Colonic mucosa (tissue), 4 donors: ENCODE results near the gene SIGLEC9. TPM values are rescaled to one million over a fixed set of nuclear protein-coding genes. Genes with fewer than 3 reads are reported as not detected.
"Not testable (repeated sequence)": the region's sequence is repeated elsewhere in the genome, so short reads cannot be mapped to it uniquely, and the experiment has no call there.

ENCODE experiments used
- DNase-seq: peaks from one replicate; pipeline ENCODE4 v3.0.0-alpha.2; 2020
- H3K27ac ChIP-seq: fragments of 200-600 bp; one replicate; pipeline ENCODE4 v1.8.0; 2021
- H3K27me3 ChIP-seq: fragments of 200-600 bp; one replicate; pipeline ENCODE4 v1.8.0; 2021
- H3K36me3 ChIP-seq: fragments of 200-600 bp; one replicate; pipeline ENCODE4 v1.8.0; 2021
- H3K4me1 ChIP-seq: fragments of 200-600 bp; one replicate; pipeline ENCODE4 v1.8.0; 2021; ENCODE audit warnings: mild to moderate bottlenecking
- H3K4me3 ChIP-seq: fragments of 200-600 bp; one replicate; pipeline ENCODE4 v1.8.0; 2021
- H3K9ac ChIP-seq, 2 donors: one replicate each; pipeline ENCODE4 v1.7.0; 2013; ENCODE audit warnings: control low read depth in 2 of 2, low read depth in 2 of 2, low read length in 2 of 2
- H3K9me3 ChIP-seq: fragments of 200-600 bp; one replicate; pipeline ENCODE4 v1.8.0; 2021
- CTCF ChIP-seq: fragments of 200-600 bp; IDR thresholded peaks from one replicate; pipeline ENCODE4 v1.8.0; 2022; ENCODE audit warnings: antibody characterized with exemption, mild to moderate bottlenecking
- intact Hi-C: fragments of 100-400 bp; cut with DNase I; formaldehyde crosslinking; loops from one replicate; pipeline ENCODE4 v1.14.1; 2022
- total RNA-seq, 2 donors: library from RNA; stranded (reverse); fragmentation: NEBNext Ultra II Directional in 1 of 2; extraction: Animal tissue kit (Norgen Biotek cat#: 25700) in 1 of 2; gene quantifications; one replicate each; pipeline ENCODE4 v1.2.1, GENCODE V29; 2021
- donor health status: healthy.
- donor health status: DM: no; HTN: no; CAD: no.
- donor health status: DM: no; HTN: no; CAD: no.

SIGLEC9 gene
- total RNA-seq, 2 donors from 2014 or later = 0.86 to 1.7 TPM

DNA sequence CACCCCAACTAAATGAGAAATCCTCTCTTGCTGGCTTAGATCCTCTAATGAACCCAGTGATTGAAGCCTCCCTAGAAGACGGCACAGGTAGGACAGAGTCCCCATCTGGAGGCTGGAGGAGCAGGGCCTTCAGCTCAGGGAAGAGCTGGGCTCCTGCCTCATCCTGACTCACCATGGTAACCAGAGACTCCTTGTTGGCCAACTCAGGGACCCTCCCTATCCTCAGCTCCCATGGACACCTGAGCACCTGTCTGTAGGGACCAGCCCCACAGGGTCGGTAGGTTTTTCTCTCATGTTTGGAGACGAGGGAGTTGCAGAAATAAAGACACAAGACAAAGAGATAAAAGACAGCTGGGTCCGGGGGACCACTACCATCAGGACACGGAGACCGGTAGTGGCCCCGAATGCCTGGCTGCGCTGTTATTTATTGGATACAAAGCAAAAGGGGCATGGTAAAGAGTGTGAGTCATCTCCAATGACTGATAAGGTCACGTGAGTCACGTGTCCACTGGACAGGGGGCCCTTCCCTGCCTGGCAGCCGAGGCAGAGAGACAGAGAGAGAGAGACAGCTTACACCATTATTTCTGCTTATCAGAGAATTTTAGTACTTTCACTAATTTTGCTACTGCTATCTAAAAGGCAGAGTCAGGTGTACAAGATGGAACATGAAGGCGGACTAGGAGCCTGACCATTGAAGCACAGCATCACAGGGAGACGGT is 44.0 kb downstream of the SIGLEC9 start:
- no peaks in the 10 kb centered on the region for H3K4me1 ChIP-seq
- DNase-seq = no peak
- no peak overlapping the region for H3K9ac ChIP-seq
- H3K27me3 ChIP-seq = no peaks in the 10 kb centered on the region
- intact Hi-C loops = no loop called here
- no peak for TF ChIP-seq CTCF
- H3K36me3 ChIP-seq = no peaks in the 10 kb centered on the region
- no peak overlapping the region for H3K4me3 ChIP-seq
- no peaks in the 10 kb centered on the region for H3K9me3 ChIP-seq
- no peak overlapping the region for H3K27ac ChIP-seq

- H3K9ac ChIP-seq, H3K4me3 ChIP-seq, H3K36me3 ChIP-seq, intact Hi-C loops, H3K9me3 ChIP-seq, H3K27me3 ChIP-seq, H3K4me1 ChIP-seq, H3K27ac ChIP-seq: not testable (repeated sequence)
- peak; percentile 61 for DNase-seq
- peak; percentile 85 for TF ChIP-seq CTCF
Observed at GRCh38 chr19:51169283-51169918, 44.7 kb downstream of the SIGLEC9 start.

DNA sequence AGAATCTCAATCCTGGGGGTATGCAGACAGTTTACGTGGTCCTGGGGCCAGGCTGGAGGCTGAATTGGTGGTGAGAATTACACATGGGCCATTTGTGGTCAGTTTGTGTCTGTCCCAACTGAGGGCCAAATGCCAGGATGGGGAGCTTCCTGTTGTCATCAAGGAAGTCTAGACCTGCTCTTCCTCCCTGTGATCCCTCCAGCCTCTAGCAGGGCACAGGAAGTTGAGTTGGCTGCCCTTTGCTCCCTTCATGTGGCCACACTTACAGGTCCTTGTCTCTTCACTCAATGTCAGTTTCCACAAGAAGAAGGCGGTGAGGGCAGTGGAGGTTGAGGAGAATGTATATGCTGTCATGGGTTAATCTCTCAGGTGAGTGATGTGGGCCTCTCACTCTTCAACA is 47.5 kb downstream of the SIGLEC9 start:
- no peaks in the 10 kb centered on the region for H3K4me1 ChIP-seq
- no peak for TF ChIP-seq CTCF
- intact Hi-C loops = loop anchor here (10.0 kb wide), 1 partner anchor 147 kb away; the partner anchor contains the start of gene KLK11
- H3K9ac ChIP-seq = no peak overlapping the region
- H3K36me3 ChIP-seq = no peaks in the 10 kb centered on the region
- H3K9me3 ChIP-seq = no peaks in the 10 kb centered on the region
- no peak overlapping the region for H3K4me3 ChIP-seq
- DNase-seq = no peak
- H3K27ac ChIP-seq = no peak overlapping the region
- no peaks in the 10 kb centered on the region for H3K27me3 ChIP-seq

- intact Hi-C loops = loop anchor here (10.0 kb wide), 1 partner anchor 149 kb away; the partner anchor contains the start of gene KLK11
- no peak for TF ChIP-seq CTCF
- Histone ChIP-seq H3K9ac (no peak overlapping the region), H3K27me3 (no peaks in the 10 kb centered on the region), H3K4me3 (no peak overlapping the region), H3K36me3 (no peaks in the 10 kb centered on the region), H3K27ac (no peak overlapping the region), H3K9me3 (no peaks in the 10 kb centered on the region), H3K4me1 (no peaks in the 10 kb centered on the region)
- no peak for DNase-seq
Observed at GRCh38 chr19:51173681-51174080, 49.0 kb downstream of the SIGLEC9 start.

DNA sequence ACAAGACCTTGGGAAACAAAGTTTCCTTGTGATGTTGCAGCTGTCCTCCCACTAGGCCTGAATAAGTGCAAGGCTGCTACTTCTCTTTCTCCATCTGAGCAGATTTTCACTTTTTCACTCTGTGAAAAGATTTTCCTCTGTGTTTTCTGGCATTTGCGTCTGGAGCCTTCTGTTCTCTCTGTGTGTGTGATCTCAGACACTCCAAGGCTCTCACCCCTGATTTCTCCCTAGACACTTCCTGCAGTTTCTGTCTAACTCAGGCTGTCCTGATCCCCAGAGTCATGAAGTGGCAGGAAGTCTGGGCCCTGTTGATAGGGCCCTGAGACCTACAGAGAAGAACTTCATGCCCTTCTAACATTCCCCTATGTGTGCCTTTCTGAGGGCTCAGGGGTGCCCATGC is 54.5 kb downstream of the SIGLEC9 start:
- intact Hi-C loops = loop anchor here (10.0 kb wide), 1 partner anchor 154 kb away; the partner anchor contains the start of gene KLK11
- H3K9me3 ChIP-seq = no peaks in the 10 kb centered on the region
- no peak overlapping the region for H3K4me3 ChIP-seq
- DNase-seq = no peak
- no peak overlapping the region for H3K9ac ChIP-seq
- no peak overlapping the region for H3K27ac ChIP-seq
- no peaks in the 10 kb centered on the region for H3K4me1 ChIP-seq
- no peak for TF ChIP-seq CTCF
- no peaks in the 10 kb centered on the region for H3K36me3 ChIP-seq
- H3K27me3 ChIP-seq = no peaks in the 10 kb centered on the region

Other genes with a start within 250 kb of the SIGLEC9 start
- gene KLK4, start 213.5 kb upstream of the SIGLEC9 start, total RNA-seq = 1 to 10 TPM; 1.2 to 2.0 TPM
- not detected for gene KLK5, start 171.9 kb upstream of the SIGLEC9 start, total RNA-seq
- gene KLK6, start 155.3 kb upstream of the SIGLEC9 start, total RNA-seq = not detected
- not detected for gene KLK7, start 141.0 kb upstream of the SIGLEC9 start, total RNA-seq
- gene KLK8, start 123.3 kb upstream of the SIGLEC9 start, total RNA-seq = not detected
- 1 to 10 TPM in 1 of 2 donors, under 1 TPM in 1; 0.40 to 1.1 TPM for gene KLK10, start 105.2 kb upstream of the SIGLEC9 start, total RNA-seq
- under 1 TPM; 0.88 to 0.94 TPM for gene KLK11, start 98.3 kb upstream of the SIGLEC9 start, total RNA-seq
- gene KLK12, start 89.9 kb upstream of the SIGLEC9 start, total RNA-seq = 1 to 10 TPM in 1 of 2 donors, under 1 TPM in 1; 0.64 to 1.4 TPM
- gene KLK13, start 59.8 kb upstream of the SIGLEC9 start, total RNA-seq = not detected
- under 1 TPM in 1 of 2 donors, not detected in 1; 0.52 TPM for gene KLK14, start 42.0 kb upstream of the SIGLEC9 start, total RNA-seq
- 10 to 100 TPM in 1 of 2 donors, 1 to 10 TPM in 1; 6.1 to 11.8 TPM for gene CTU1, start 16.5 kb upstream of the SIGLEC9 start, total RNA-seq
- gene SIGLEC7, start 17.4 kb downstream of the SIGLEC9 start, total RNA-seq = 1 to 10 TPM in 1 of 2 donors, under 1 TPM in 1; 0.35 to 1.0 TPM
- 1 to 10 TPM; 2.0 to 3.5 TPM for gene CD33, start 100.2 kb downstream of the SIGLEC9 start, total RNA-seq
- not detected for gene SIGLECL1, start 126.2 kb downstream of the SIGLEC9 start, total RNA-seq
- gene IGLON5, start 186.7 kb downstream of the SIGLEC9 start, total RNA-seq = under 1 TPM; 0.12 to 0.16 TPM
- gene VSIG10L, start 217.2 kb downstream of the SIGLEC9 start, total RNA-seq = 1 to 10 TPM; 1.1 to 2.1 TPM
- 100 to 1,000 TPM; 141 to 217 TPM for gene ETFB, start 241.5 kb downstream of the SIGLEC9 start, total RNA-seq
- gene CLDND2, start 244.1 kb downstream of the SIGLEC9 start, total RNA-seq = 1 to 10 TPM in 1 of 2 donors, not detected in 1; 2.9 TPM
- gene NKG7, start 247.7 kb downstream of the SIGLEC9 start, total RNA-seq = 1 to 10 TPM; 2.3 to 2.7 TPM